Calu3 (cell line): ENCODE results near the gene IMP4. TPM values are rescaled to one million over a fixed set of nuclear protein-coding genes. Genes with fewer than 3 reads are reported as not detected.

ENCODE experiments used
- total RNA-seq: library from RNA; stranded (reverse); gene quantifications from 2 replicates; pipeline ENCODE4 v1.2.3, GENCODE V29; 2022

IMP4 gene
- total RNA-seq, 1 experiment from 2014 or later, result 89.4 TPM

Other genes with a start within 250 kb of the IMP4 start
- gene POTEF, start 213.7 kb upstream of the IMP4 start, total RNA-seq, result not detected in 2 replicates
- 1.5 and 2.1 TPM in 2 replicates for gene CCDC74B, start 197.8 kb upstream of the IMP4 start, total RNA-seq
- 90.1 and 97.8 TPM in 2 replicates for gene SMPD4, start 161.3 kb upstream of the IMP4 start, total RNA-seq
- 230 and 265 TPM in 2 replicates for gene MZT2B, start 160.6 kb upstream of the IMP4 start, total RNA-seq
- gene TUBA3E, start 144.5 kb upstream of the IMP4 start, total RNA-seq, result not detected in 2 replicates
- gene PTPN18, start 13.2 kb downstream of the IMP4 start, total RNA-seq, result 62.9 and 66.0 TPM in 2 replicates
- gene POTEI, start 166.4 kb downstream of the IMP4 start, total RNA-seq, result not detected in 2 replicates
- not detected in 2 replicates for gene CFC1B, start 178.3 kb downstream of the IMP4 start, total RNA-seq